HL-60/S4 treated with retinoic acid at 250 ng/mL for 4 days and 3 days (cell line): ENCODE data around the gene TMEM14A.
"Not testable (repeated sequence)": the region's sequence is repeated elsewhere in the genome, so short reads cannot be mapped to it uniquely, and the experiment has no call there.

Source experiments
- in situ Hi-C: fragments of 300-500 bp; cut with MboI; formaldehyde crosslinking; loops from 2 replicates; pipeline ENCODE4 v1.7.0; 2022; ENCODE audit warnings: low sequenced_read_pairs

The TMEM14A gene

DNA sequence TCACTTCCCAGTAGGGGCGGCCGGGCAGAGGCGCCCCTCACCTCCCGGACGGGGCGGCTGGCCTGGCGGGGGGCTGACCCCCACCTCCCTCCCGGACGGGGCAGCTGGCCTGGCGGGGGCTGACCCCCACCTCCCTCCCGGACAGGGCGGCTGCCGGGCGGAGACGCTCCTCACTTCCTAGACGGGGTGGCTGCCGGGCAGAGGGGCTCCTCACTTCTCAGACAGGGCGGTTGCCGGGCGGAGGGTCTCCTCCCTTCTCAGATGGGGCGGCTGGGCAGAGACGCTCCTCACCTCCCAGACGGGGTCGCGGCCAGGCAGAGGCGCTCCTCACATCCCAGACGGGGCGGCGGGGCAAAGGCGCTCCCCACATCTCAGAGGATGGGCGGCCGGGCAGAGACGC lies 15.0 kb upstream of the TMEM14A start:
- in situ Hi-C loops, result loop anchor here (25.0 kb wide), 1 partner anchor 369 kb away; the partner anchor contains the start of gene MCM3

DNA sequence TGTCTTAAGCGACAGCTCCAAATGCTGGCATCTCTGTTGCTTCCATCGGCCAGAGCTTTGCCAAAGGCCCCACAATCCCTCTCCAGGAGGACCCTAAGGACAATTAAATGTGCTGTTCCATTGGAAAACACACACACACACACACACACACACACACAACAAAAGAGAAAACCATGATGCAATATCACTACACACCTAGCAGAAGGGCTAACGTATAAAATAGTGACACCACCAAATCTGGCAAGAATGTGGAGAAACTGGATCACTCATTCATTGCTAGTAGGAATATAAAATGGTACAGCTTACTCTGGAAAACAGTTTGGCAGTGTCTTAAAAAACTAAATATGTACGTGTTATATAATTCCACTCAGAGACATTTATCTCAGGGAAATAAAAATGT lies 13.0 kb upstream of the TMEM14A start:
- in situ Hi-C loops, result loop anchor here (25.0 kb wide), 1 partner anchor 371 kb away; the partner anchor contains the start of gene MCM3

DNA sequence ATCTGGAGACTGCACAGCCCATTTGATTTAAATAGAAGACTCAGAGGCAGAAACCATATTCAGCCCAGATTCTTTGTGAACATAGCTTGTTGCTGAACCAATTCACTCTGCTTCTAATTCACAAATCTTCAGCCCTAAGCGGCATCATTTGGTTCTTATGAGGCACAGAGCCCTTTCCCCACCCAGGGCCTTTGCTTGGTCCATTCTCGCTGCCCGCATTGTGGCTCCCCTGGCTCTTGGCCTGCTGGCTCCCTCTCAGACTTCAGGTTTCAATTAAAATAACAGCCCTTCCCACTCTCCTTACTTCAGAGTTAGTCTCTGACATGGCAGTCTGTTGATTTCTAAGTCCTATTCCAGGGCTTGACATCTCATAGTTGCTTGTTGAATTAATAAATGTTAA lies 9.4 kb upstream of the TMEM14A start:
- in situ Hi-C loops, result loop anchor here (10.0 to 25.0 kb wide), 2 partner anchors 247 to 374 kb away; partner anchors contain the start of gene MCM3

- in situ Hi-C loops, result loop anchor here (10.0 to 25.0 kb wide), 2 partner anchors 247 to 375 kb away; partner anchors contain the start of gene MCM3
Measured at GRCh38 chr6:52662031-52662430, 8.9 kb upstream of the TMEM14A start.

GRCh38 chr6:52663120-52663935 lies 7.6 kb upstream of the TMEM14A start:
- in situ Hi-C loops, result loop anchor here (10.0 to 25.0 kb wide), 2 partner anchors 249 to 376 kb away; partner anchors contain the start of gene MCM3

DNA sequence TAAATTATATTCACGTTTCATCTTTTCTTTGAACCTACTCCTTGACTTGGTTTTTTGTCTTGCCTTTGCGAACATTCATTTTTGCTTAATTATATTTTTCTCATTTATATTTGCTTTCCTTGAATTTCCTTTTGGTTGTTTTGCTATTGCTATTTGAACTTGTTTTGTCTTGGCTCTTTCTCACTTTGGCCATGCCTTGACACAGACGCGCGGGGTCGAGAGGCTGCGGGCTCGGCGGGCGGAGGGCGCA lies 7.1 kb upstream of the TMEM14A start:
- in situ Hi-C loops, result loop anchor here (10.0 to 25.0 kb wide), 2 partner anchors 249 to 377 kb away; partner anchors contain the start of gene MCM3

DNA sequence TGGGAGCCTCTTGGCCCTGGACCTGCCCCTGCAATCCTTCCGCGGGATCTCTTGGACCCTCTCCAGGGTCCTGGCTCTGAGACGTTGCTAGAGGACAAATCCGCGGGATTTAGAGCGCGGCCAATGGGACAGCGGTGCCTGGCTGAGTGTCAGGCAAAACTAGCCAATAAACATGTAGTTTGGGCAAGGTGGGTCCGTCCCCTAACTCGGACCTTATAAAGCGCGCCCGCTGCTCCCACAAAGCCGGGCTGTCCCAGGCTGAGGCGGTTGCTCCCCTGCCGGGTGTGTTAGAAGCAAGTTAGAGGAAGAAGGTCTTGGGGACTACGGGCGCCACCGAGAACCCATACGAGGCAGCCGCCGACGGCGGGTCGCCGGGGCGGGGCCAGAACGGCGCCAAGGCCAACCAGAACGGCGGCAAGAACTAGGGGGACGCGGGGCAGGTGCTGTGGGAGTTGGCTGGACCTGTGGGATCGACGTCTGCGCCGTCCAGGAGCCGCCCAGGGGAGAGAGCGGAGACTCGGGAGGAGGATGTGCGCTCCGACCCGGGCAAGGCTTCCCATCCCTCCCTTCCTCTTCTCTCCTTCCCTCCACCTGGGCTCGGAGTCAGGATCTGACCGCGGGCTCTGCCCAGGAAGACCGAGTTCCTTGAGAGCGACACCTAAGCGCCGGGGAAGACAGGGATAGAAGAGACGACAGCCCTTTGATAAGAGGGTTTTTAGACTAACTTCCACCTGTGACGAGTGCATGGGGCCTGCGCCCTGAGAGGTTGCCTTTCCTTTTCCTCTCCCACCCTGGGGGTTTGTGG lies 6.5 kb upstream of the TMEM14A start:
- in situ Hi-C loops, result loop anchor here (10.0 to 25.0 kb wide), 2 partner anchors 250 to 377 kb away; partner anchors contain the start of gene MCM3

DNA sequence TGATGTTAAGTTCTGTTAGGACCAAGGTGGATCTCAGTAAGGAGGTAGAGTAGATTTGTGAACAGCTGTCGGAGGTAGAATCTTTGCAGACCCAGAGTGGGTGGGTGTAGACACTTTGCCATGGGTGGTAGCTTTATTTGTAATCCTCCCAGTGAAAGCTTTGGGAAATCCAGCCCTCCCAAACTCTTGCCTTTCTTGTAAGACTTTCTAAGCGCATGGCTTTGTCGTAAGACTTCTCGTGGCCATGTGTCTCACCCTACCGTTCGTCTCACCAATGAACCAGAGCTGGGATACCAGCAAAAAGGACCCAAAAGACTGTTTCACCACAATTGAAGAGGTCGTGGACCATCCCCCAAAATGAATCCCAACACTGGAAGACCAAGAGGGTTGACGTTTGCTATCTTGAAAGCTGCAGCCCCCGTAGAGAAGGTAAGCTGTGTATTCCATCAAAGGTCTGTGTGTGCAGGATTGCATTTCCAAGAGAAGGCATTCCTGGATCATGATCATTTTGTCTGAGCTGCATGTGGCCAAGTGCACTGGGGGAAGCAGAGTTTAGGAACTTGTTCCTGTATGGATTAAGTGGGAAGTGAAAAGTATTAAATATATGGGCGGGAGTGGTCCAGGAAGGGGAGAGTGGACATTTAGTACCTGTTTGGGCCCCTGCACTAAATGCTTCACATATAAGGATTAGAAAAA lies 5.8 kb upstream of the TMEM14A start:
- in situ Hi-C loops, result loop anchor here (10.0 to 25.0 kb wide), 2 partner anchors 250 to 378 kb away; partner anchors contain the start of gene MCM3

GRCh38 chr6:52666071-52666470 lies 4.8 kb upstream of the TMEM14A start:
- in situ Hi-C loops, result loop anchor here (10.0 to 25.0 kb wide), 2 partner anchors 251 to 379 kb away; partner anchors contain the start of gene MCM3

DNA sequence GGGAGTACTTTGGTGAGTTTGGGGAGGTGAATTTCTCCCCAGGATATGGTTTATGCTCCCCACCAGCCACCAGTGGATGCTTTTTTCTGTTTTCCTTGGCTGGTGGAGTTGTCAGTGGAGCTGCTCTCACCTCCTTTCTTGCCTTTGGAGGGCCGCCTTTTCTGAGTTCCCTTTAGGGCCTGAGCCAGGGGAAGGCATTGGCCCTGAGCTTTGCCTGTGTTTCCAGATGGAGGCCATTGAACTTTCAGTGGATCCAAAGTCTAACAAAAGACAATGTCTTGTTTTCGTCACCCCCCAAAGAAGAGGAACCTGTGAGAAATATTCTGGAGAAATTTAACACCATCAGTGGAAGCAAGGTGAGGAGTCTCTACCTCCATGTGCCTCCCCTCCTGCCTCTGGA lies 4.4 kb upstream of the TMEM14A start:
- in situ Hi-C loops, result loop anchor here (10.0 to 25.0 kb wide), 2 partner anchors 252 to 379 kb away; partner anchors contain the start of gene MCM3

DNA sequence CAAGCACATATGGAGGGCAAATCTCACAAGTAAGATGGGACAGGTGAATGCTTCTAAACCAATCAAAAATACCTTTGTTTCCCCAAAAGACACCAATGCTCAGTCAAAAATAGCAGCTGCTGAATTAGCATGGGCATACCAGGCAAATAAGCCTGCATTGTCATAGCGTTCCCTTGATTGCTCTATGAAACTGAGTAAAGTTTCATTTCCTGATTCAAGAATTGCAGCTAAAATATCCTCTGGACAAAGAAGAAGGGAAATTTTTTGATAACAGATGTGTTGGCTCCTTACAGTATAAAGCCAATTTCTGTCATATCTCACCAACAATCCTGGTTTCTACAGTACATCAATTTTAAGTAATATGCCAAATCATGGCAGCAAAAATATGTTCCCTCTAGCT lies 3.3 kb upstream of the TMEM14A start:
- in situ Hi-C loops, result loop anchor here (10.0 to 25.0 kb wide), 2 partner anchors 253 to 380 kb away; partner anchors contain the start of gene MCM3

DNA sequence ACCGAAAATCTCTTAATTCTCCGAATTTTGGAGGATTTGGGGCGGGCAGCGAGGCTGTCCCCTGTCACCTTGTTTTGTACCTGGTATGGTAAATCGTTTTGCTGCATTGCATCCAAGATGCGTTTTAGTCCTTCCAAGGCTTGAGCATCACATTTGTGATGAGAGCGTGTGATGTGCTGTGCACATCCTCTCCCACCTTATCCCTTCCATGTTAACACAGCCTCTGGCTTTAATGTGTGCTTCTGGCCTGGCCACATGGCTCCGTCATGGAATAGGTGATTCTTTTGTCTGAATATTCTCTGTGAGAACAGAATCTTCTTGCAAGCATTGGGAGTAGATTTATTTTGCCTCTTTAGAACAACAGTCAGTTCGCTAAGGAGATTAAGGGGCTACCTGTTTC lies 763 bp downstream of the TMEM14A start:
- in situ Hi-C loops, result loop anchor here (25.0 kb wide), 1 partner anchor 384 kb away; the partner anchor contains the start of gene MCM3

DNA sequence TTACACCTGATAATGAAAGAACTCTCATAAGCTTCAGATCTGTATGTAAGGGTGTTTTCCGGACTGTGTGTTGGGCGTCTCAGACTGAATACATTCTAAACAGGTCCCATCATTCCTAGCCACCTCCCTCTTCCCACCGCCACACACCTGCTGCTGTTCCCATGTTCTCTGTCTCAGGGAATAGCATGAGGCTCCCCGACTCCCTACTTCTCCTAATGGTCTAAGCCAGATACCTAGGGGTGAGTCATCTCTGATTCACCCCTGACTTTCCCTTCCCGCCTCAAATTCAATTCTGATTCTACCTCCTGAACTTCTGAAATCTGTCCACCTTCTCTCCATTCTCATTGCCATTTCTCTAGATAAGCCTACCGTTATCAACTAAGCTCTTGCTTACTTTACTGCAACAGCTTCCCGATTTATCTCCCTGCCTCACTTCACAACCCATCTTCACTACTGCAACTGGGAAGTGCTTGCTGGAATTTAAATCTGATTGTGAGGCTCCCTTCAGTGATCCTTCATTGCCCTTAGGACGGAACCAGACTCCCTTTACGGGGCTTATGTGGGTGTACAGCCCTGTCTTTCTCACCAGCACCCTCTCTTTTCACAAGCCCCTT lies 1.6 kb downstream of the TMEM14A start:
- in situ Hi-C loops, result loop anchor here (25.0 kb wide), 1 partner anchor 385 kb away; the partner anchor contains the start of gene MCM3

- in situ Hi-C loops, result loop anchor here (25.0 kb wide), 1 partner anchor 387 kb away; the partner anchor contains the start of gene MCM3
Measured at GRCh38 chr6:52674666-52675065, 3.8 kb downstream of the TMEM14A start.

GRCh38 chr6:52675372-52675771 lies 4.5 kb downstream of the TMEM14A start:
- in situ Hi-C loops, result no loop called here

DNA sequence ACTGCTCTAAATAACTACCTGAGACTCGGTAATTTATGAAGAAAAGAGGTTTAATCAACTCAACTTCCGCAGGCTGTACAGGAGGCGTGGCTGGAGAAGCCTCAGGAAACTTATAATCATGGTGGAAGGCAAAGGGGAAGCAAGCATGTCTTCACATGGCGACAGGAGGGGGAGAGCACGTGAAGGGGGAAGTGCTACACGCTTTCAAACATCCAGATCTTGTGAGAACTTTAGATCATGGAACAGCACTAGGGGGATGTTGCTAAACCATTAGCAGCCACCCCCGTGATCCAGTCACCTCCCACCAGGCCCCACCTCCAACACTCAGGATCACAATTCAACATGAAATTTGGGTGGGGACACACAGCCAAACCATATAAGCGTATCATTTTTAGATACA lies 5.7 kb downstream of the TMEM14A start:
- in situ Hi-C loops, result not testable (repeated sequence)

- in situ Hi-C loops, result no loop called here
Measured at GRCh38 chr6:52681416-52681815, 10.5 kb downstream of the TMEM14A start.

GRCh38 chr6:52686878-52687699 lies 16.2 kb downstream of the TMEM14A start:
- in situ Hi-C loops, result no loop called here

GRCh38 chr6:52689857-52690256 lies 18.9 kb downstream of the TMEM14A start:
- in situ Hi-C loops, result no loop called here
